KG1 (cell line): ENCODE results near the gene ADCY5.

Experiments used
- DNase-seq: peaks from one replicate; lab custom pipeline; 2025; lab: John Stamatoyannopoulos, UW

Gene ADCY5

GRCh38 chr3:123341871-123342630 lies 106.8 kb downstream of the ADCY5 start:
- DNase-seq = no peak

GRCh38 chr3:123340336-123340735 lies 108.6 kb downstream of the ADCY5 start:
- DNase-seq = no peak

- DNase-seq = no peak
These were observed 109.6 kb downstream of the ADCY5 start for GRCh38 chr3:123339302-123339701.

GRCh38 chr3:123338620-123339061 lies 110.2 kb downstream of the ADCY5 start:
- DNase-seq = no peak

- DNase-seq = no peak
These were observed 110.8 kb downstream of the ADCY5 start for GRCh38 chr3:123337948-123338619.

GRCh38 chr3:123337226-123337625 lies 111.7 kb downstream of the ADCY5 start:
- no peak for DNase-seq

GRCh38 chr3:123336441-123336851 lies 112.4 kb downstream of the ADCY5 start:
- DNase-seq = no peak

GRCh38 chr3:123336001-123336400 lies 112.9 kb downstream of the ADCY5 start:
- no peak for DNase-seq

- no peak for DNase-seq
These were observed 113.8 kb downstream of the ADCY5 start for GRCh38 chr3:123335007-123335670.

GRCh38 chr3:123334056-123334455 lies 114.8 kb downstream of the ADCY5 start:
- no peak for DNase-seq

- DNase-seq = no peak
These were observed 115.5 kb downstream of the ADCY5 start for GRCh38 chr3:123333401-123333800.

GRCh38 chr3:123332124-123332641 lies 116.7 kb downstream of the ADCY5 start:
- DNase-seq = no peak

- no peak for DNase-seq
These were observed 117.2 kb downstream of the ADCY5 start for GRCh38 chr3:123331651-123332050.

- DNase-seq = no peak
These were observed 117.9 kb downstream of the ADCY5 start for GRCh38 chr3:123331006-123331405.

- DNase-seq = no peak
These were observed 118.4 kb downstream of the ADCY5 start for GRCh38 chr3:123330441-123330991.

GRCh38 chr3:123329636-123330340 lies 119.1 kb downstream of the ADCY5 start:
- no peak for DNase-seq

GRCh38 chr3:123328851-123329635 lies 119.8 kb downstream of the ADCY5 start:
- DNase-seq = peak; percentile 33

GRCh38 chr3:123327956-123328850 lies 120.7 kb downstream of the ADCY5 start:
- no peak for DNase-seq

- no peak for DNase-seq
These were observed 121.4 kb downstream of the ADCY5 start for GRCh38 chr3:123327480-123327879.

- no peak for DNase-seq
These were observed 122.4 kb downstream of the ADCY5 start for GRCh38 chr3:123326531-123326930.
